Mesothelial cell of epicardium (in vitro differentiated cells): ENCODE data around the gene CCR8. TPM values are rescaled to one million over a fixed set of nuclear protein-coding genes. Genes with fewer than 3 reads are reported as not detected.
"Not testable (repeated sequence)": the region's sequence is repeated elsewhere in the genome, so short reads cannot be mapped to it uniquely, and the experiment has no call there.

ENCODE experiments used
- DNase-seq, 2 experiments: peaks; one replicate each; pipeline ENCODE4 v3.0.0; 2021; ENCODE audit warnings: low spot score in 2 of 2; ENCODE audit not compliant: unreplicated experiment in 2 of 2
- H3K27ac Mint-ChIP-seq: 2 replicates; pipeline ENCODE4 v1.8.0; 2021; ENCODE audit warnings: mixed read lengths
- H3K27me3 Mint-ChIP-seq: 2 replicates; pipeline ENCODE4 v1.8.0; 2021; ENCODE audit warnings: low read depth, mixed read lengths
- H3K36me3 Mint-ChIP-seq: 2 replicates; pipeline ENCODE4 v1.8.0; 2021; ENCODE audit warnings: mixed read lengths
- H3K4me1 Mint-ChIP-seq: 2 replicates; pipeline ENCODE4 v1.8.0; 2021; ENCODE audit warnings: mixed read lengths
- H3K4me3 Mint-ChIP-seq: 2 replicates; pipeline ENCODE4 v1.8.0; 2021; ENCODE audit warnings: mild to moderate bottlenecking, moderate library complexity, mixed read lengths
- H3K9me3 Mint-ChIP-seq: 2 replicates; pipeline ENCODE4 v1.8.0; 2021; ENCODE audit warnings: mixed read lengths
- total RNA-seq: library from RNA; stranded (reverse); gene quantifications from 3 replicates; pipeline ENCODE4 v1.2.1, GENCODE V29; 2021
- TF ChIP-seq, protein P1 (sequence below): fragments of 200-600 bp; sonication (generic); IDR thresholded peaks from one replicate; pipeline ENCODE4 v1.5.0; 2021; ENCODE audit warnings: antibody characterized with exemption; ENCODE audit not compliant: unreplicated experiment

Gene CCR8
- total RNA-seq, 1 donor from 2014 or later, result not detected

DNA sequence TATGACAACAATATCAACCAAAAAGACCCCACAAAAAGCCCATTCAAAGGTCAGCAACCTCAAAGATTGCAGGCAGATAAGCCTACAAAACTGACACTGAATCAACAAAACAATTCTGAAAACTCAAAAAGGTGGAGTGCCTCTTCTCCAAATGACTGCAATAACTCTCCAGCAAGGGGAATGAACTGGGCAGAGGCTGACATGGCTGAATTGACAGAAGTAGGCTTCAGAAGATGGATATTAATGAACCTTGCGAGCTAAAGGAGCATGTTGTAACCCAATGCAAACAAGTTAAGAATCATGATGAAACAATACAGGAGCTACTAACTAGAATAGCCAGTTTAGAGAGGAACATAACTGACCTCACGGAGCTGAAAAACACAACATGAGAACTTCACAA lies 33.3 kb downstream of the CCR8 start:
- Mint-ChIP-seq H3K4me3 (no peak overlapping the region), H3K27ac (no peak overlapping the region), H3K36me3 (no peaks in the 10 kb centered on the region), H3K4me1 (no peaks in the 10 kb centered on the region), H3K9me3 (peaks cover 12% of the 10 kb centered on the region), H3K27me3 (peaks cover 25% of the 10 kb centered on the region)
- TF ChIP-seq, protein P1, sequence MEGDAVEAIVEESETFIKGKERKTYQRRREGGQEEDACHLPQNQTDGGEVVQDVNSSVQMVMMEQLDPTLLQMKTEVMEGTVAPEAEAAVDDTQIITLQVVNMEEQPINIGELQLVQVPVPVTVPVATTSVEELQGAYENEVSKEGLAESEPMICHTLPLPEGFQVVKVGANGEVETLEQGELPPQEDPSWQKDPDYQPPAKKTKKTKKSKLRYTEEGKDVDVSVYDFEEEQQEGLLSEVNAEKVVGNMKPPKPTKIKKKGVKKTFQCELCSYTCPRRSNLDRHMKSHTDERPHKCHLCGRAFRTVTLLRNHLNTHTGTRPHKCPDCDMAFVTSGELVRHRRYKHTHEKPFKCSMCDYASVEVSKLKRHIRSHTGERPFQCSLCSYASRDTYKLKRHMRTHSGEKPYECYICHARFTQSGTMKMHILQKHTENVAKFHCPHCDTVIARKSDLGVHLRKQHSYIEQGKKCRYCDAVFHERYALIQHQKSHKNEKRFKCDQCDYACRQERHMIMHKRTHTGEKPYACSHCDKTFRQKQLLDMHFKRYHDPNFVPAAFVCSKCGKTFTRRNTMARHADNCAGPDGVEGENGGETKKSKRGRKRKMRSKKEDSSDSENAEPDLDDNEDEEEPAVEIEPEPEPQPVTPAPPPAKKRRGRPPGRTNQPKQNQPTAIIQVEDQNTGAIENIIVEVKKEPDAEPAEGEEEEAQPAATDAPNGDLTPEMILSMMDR, result no peak
- no peak for DNase-seq

- peaks cover 27% of the 10 kb centered on the region for H3K9me3 Mint-ChIP-seq
- H3K4me3 Mint-ChIP-seq, DNase-seq, H3K36me3 Mint-ChIP-seq, H3K4me1 Mint-ChIP-seq, H3K27me3 Mint-ChIP-seq, H3K27ac Mint-ChIP-seq: not testable (repeated sequence)
Measured at GRCh38 chr3:39370450-39370849, 40.9 kb downstream of the CCR8 start.

GRCh38 chr3:39372833-39373232 lies 43.3 kb downstream of the CCR8 start:
- no peak for DNase-seq
- H3K4me1 Mint-ChIP-seq, result no peaks in the 10 kb centered on the region
- H3K4me3 Mint-ChIP-seq, result no peak overlapping the region
- H3K27ac Mint-ChIP-seq, result no peak overlapping the region
- peaks cover 18% of the 10 kb centered on the region for H3K9me3 Mint-ChIP-seq
- H3K36me3 Mint-ChIP-seq, result peaks cover 3% of the 10 kb centered on the region
- peaks cover 3% of the 10 kb centered on the region for H3K27me3 Mint-ChIP-seq
- TF ChIP-seq, protein P1, result no peak

DNA sequence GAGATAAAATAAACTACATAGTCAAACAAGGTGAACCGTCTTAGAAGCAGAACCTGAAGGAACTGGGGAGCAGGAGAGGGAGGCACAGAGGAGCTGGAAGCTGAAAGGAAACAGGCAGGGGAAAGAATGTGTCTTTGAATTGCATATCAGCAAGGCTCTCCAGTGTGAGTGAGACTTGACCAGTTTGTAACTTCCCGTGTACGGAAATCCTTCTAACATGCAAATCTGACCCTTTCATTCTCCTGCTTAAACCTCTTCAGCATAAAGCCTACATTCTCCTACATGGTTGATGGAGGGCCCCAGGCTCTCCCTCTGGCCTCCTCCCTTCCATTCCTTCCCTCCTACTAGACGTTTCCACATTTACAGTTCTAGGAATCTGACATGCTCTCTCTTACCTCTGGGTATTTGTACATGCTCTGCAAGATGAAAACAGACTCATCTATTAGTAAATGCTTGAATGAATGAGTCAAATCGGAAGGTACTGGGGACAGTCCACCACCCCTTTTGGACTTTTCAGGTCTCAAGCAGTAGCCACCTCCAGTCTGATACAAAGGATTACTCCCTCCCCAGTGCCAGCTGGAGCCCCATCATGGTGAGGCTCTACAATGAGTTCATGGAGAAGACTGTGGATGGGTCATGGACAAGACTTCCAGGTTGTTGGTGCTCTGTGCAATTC lies 47.6 kb downstream of the CCR8 start:
- no peak overlapping the region for H3K4me3 Mint-ChIP-seq

GRCh38 chr3:39378088-39378487 lies 48.6 kb downstream of the CCR8 start:
- Mint-ChIP-seq H3K4me1 (peaks cover 6% of the 10 kb centered on the region), H3K4me3 (no peak overlapping the region), H3K27me3 (peaks cover 3% of the 10 kb centered on the region)

More for the DNA sequence above, 47.6 kb downstream of the CCR8 start:
- Mint-ChIP-seq H3K27ac (no peak overlapping the region), H3K9me3 (peaks cover 4% of the 10 kb centered on the region), H3K36me3 (peaks cover 3% of the 10 kb centered on the region), H3K27me3 (peaks cover 3% of the 10 kb centered on the region), H3K4me1 (no peaks in the 10 kb centered on the region)
- TF ChIP-seq, protein P1, result no peak
- no peak for DNase-seq

More at GRCh38 chr3:39378088-39378487, 48.6 kb downstream of the CCR8 start:
- TF ChIP-seq, protein P1, result peak; percentile 68
- Mint-ChIP-seq H3K9me3 (peaks cover under 1% of the 10 kb centered on the region), H3K27ac (no peak overlapping the region), H3K36me3 (peaks cover under 1% of the 10 kb centered on the region)
- DNase-seq, result no peak
